Caco-2 (cell line): ENCODE measurements around the gene ENTPD1. TPM values are rescaled to one million over a fixed set of nuclear protein-coding genes. Genes with fewer than 3 reads are reported as not detected.
"Not testable (repeated sequence)": the region's sequence is repeated elsewhere in the genome, so short reads cannot be mapped to it uniquely, and the experiment has no call there.

Source experiments
- BruUV-seq: library from RNA; stranded (reverse); fragments of 400-500 nt; replicated peaks from 2 replicates; lab custom pipeline; 2021; lab: Mats Ljungman, UMichigan
- CTCF ChIA-PET: fragments of 300-600 bp; sonication (Branson Sonifier 250); formaldehyde crosslinking; loops from one replicate; lab custom pipeline; 2022; ENCODE audit warnings: antibody characterized with exemption; lab: Charles Lee
- POLR2A ChIA-PET: fragments of 300-600 bp; sonication (Branson Sonifier 250); formaldehyde crosslinking; loops from one replicate; lab custom pipeline; 2022; ENCODE audit warnings: antibody characterized with exemption; lab: Charles Lee
- DNase-seq, 2 experiments: peaks; one replicate each; pipeline versions ENCODE4 v3.0.0 to v3.0.0-alpha.2; 2020 to 2022
- H3K27me3 ChIP-seq: replicated peaks from 2 replicates; pipeline ENCODE4 v1.6.0; 2011; ENCODE audit warnings: low read length; ENCODE audit not compliant: control insufficient read depth, insufficient read depth
- H3K36me3 ChIP-seq: 2 replicates; pipeline ENCODE4 v1.5.1; 2011; ENCODE audit warnings: low read length; ENCODE audit not compliant: control insufficient read depth, insufficient read depth
- H3K4me1 ChIP-seq: fragments of 250-450 bp; sonication (Bioruptor Pico); 2 replicates; pipeline ENCODE4 v1.5.1; 2020; ENCODE audit warnings: mild to moderate bottlenecking
- H3K4me3 ChIP-seq: 2 replicates; pipeline ENCODE4 v1.5.1; 2011; ENCODE audit warnings: low read depth, mild to moderate bottlenecking, control low read depth, low read length
- H3K9me3 ChIP-seq: fragments of 250-450 bp; sonication (Bioruptor Pico); 2 replicates; pipeline ENCODE4 v1.5.1; 2020; ENCODE audit warnings: mild to moderate bottlenecking, moderate library complexity
- H3K27ac Mint-ChIP-seq: one replicate; pipeline ENCODE4 v1.8.0; 2022; ENCODE audit warnings: mixed read lengths; ENCODE audit not compliant: unreplicated experiment
- H3K27me3 Mint-ChIP-seq: one replicate; pipeline ENCODE4 v1.8.0; 2022; ENCODE audit warnings: mixed read lengths; ENCODE audit not compliant: insufficient read depth, unreplicated experiment
- H3K36me3 Mint-ChIP-seq: one replicate; pipeline ENCODE4 v1.8.0; 2022; ENCODE audit warnings: mild to moderate bottlenecking, mixed read lengths; ENCODE audit not compliant: insufficient read depth, unreplicated experiment
- H3K4me1 Mint-ChIP-seq: one replicate; pipeline ENCODE4 v1.8.0; 2022; ENCODE audit warnings: low read depth, mixed read lengths; ENCODE audit not compliant: unreplicated experiment
- H3K4me3 Mint-ChIP-seq: one replicate; pipeline ENCODE4 v1.8.0; 2022; ENCODE audit warnings: mild to moderate bottlenecking, moderate library complexity, mixed read lengths; ENCODE audit not compliant: unreplicated experiment
- H3K9me3 Mint-ChIP-seq: one replicate; pipeline ENCODE4 v1.8.0; 2022; ENCODE audit warnings: mixed read lengths; ENCODE audit not compliant: unreplicated experiment
- intact Hi-C: fragments of 100-400 bp; cut with micrococcal nuclease; formaldehyde crosslinking; loops from one replicate; pipeline ENCODE4 v1.10.0; 2022; ENCODE audit not compliant: unreplicated experiment
- total RNA-seq: library from RNA; stranded (reverse); gene quantifications from 2 replicates; pipeline ENCODE4 v1.2.3, GENCODE V29; 2022
- TF ChIP-seq, protein P1 (sequence below), 2 experiments: fragments of 200-600 bp in 1 of 2; IDR thresholded peaks; 1 replicate in 1 of 2; 2 replicates in 1 of 2; pipeline versions ENCODE4 v1.5.1 to v1.8.0; 2011 to 2022; ENCODE audit warnings: antibody characterized with exemption in 1 of 2, control low read depth in 1 of 2, inconsistent platforms in 1 of 2, low read depth in 1 of 2, low read length in 1 of 2, mild to moderate bottlenecking in 1 of 2, moderate library complexity in 1 of 2; ENCODE audit not compliant: insufficient read depth in 1 of 2, severe bottlenecking in 1 of 2, unreplicated experiment in 1 of 2

Gene ENTPD1
- total RNA-seq, 1 experiment from 2014 or later = 2.2 TPM

DNA sequence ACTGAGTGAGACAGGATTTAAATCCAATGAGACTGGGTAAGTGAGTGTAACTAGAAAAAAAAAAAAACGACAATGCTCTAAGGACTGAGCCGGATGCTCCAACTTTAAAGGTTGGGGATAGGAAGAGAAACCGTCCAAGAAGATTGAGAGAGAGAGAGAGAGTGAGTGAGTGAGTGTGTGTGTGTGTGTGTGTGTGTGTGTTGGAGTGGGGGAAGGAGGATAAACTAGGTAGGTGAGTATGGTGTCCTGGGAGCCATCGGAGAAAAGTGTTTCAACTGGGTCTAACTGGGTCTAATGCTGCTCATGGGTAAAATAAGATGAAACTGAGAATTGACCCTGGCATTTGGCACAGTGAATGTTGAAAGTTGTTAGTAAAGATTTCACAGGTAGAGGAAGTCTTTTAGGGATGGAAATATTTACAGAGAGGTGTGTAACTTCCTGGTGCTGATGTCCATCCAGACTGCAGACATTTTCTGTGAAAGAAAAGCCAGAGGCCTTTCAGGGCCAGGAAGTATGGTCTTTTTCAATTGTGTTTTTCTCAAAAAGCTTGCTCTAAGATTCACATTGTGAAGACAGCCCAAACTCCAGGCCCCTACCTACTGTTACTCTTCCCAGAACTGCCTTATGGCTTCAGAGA is 14.2 kb downstream of the ENTPD1 start:
- ChIA-PET CTCF (no interaction called here), POLR2A (no interaction called here)
- no peaks in the 10 kb centered on the region for H3K4me1 ChIP-seq
- H3K4me3 ChIP-seq = no peak overlapping the region
- Mint-ChIP-seq H3K27ac (no peak overlapping the region), H3K36me3 (no peaks in the 10 kb centered on the region), H3K4me1 (no peaks in the 10 kb centered on the region), H3K9me3 (peaks cover 18% of the 10 kb centered on the region), H3K4me3 (no peak overlapping the region), H3K27me3 (peaks cover 5% of the 10 kb centered on the region)
- no TSS peak for BruUV-seq
- no peaks in the 10 kb centered on the region for H3K9me3 ChIP-seq
- intact Hi-C loops = no loop called here
- H3K27me3 ChIP-seq = no peaks in the 10 kb centered on the region
- TF ChIP-seq, protein P1, sequence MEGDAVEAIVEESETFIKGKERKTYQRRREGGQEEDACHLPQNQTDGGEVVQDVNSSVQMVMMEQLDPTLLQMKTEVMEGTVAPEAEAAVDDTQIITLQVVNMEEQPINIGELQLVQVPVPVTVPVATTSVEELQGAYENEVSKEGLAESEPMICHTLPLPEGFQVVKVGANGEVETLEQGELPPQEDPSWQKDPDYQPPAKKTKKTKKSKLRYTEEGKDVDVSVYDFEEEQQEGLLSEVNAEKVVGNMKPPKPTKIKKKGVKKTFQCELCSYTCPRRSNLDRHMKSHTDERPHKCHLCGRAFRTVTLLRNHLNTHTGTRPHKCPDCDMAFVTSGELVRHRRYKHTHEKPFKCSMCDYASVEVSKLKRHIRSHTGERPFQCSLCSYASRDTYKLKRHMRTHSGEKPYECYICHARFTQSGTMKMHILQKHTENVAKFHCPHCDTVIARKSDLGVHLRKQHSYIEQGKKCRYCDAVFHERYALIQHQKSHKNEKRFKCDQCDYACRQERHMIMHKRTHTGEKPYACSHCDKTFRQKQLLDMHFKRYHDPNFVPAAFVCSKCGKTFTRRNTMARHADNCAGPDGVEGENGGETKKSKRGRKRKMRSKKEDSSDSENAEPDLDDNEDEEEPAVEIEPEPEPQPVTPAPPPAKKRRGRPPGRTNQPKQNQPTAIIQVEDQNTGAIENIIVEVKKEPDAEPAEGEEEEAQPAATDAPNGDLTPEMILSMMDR (IDR thresholded peaks at IDR 0.05; ENCODE audit: insufficient read depth in 1 of 2, low read depth in 1 of 2, low read length in 1 of 2, severe bottlenecking in 1 of 2, unreplicated experiment in 1 of 2) = no peak
- no peaks in the 10 kb centered on the region for H3K36me3 ChIP-seq
- no peak for DNase-seq

DNA sequence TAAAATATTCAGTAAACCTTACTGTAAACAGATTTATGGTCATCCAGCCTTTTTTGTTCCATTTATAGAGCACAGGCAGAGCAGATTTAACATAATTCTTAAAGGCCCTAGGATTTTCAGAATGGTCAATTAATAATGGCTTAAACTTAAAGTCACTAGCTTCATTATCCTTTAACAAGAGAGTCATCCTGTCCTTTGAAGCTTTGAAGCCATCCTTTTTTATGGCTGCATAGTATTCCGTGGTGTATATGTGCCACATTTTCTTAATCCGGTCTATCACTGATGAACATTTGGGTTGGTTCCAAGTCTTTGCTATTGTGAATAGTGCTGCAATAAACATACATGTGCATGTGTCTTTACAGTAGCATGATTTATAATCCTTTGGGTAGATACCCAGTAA is 17.5 kb downstream of the ENTPD1 start:
- H3K27me3 ChIP-seq, BruUV-seq, CTCF ChIA-PET, H3K4me1 Mint-ChIP-seq, DNase-seq, H3K36me3 ChIP-seq, H3K4me1 ChIP-seq, POLR2A ChIA-PET, H3K4me3 Mint-ChIP-seq, intact Hi-C loops, H3K9me3 ChIP-seq, H3K27me3 Mint-ChIP-seq, H3K4me3 ChIP-seq, H3K27ac Mint-ChIP-seq, H3K36me3 Mint-ChIP-seq: not testable (repeated sequence)
- peaks cover 21% of the 10 kb centered on the region for H3K9me3 Mint-ChIP-seq

DNA sequence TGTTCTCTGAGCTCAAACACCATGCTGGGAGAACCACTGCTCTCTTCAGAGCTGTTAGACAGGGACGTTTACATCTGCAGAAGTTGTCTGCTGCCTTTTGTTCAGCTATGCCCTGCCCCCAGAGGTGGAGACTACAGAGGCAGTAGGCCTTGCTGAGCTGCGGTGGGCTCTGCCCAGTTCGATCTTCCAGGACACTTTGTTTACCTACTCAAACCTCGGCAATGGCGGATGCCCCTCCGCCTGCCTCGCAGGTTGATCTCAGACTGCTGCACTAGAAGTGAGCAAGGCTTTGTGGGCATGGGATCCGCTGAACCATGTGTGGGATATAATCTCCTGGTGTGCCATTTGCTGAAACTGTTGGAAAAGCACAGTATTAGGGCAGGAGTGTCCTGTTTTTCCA is 21.7 kb downstream of the ENTPD1 start:
- POLR2A ChIA-PET, intact Hi-C loops, H3K27ac Mint-ChIP-seq, H3K27me3 ChIP-seq, CTCF ChIA-PET, H3K27me3 Mint-ChIP-seq, BruUV-seq, H3K36me3 Mint-ChIP-seq, DNase-seq, H3K4me1 ChIP-seq, H3K4me3 ChIP-seq, H3K36me3 ChIP-seq, H3K4me1 Mint-ChIP-seq, H3K9me3 ChIP-seq, H3K4me3 Mint-ChIP-seq: not testable (repeated sequence)
- peaks cover 27% of the 10 kb centered on the region for H3K9me3 Mint-ChIP-seq

DNA sequence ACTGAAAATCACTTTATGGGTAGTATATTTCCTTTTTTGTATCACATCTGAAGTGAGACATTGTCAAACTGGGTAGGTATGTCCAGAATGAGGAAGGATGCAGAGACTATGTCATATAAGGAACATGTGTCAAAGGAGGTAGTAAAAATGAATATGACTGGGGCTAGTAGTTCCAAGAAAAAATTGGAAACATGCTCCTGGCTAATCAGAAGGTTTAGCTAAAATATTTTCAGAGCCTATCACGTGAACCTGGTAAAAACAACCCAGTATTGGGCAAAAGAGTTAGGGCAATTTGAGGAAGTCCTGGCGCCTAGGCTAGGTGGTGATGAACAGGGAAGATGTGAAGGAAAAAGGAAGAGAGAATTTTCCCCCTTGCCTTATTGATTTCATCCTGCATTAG is 26.4 kb downstream of the ENTPD1 start:
- no peaks in the 10 kb centered on the region for H3K4me1 ChIP-seq
- POLR2A ChIA-PET = no interaction called here
- H3K36me3 Mint-ChIP-seq = no peaks in the 10 kb centered on the region
- no peaks in the 10 kb centered on the region for H3K9me3 ChIP-seq
- no peak overlapping the region for H3K27ac Mint-ChIP-seq
- H3K36me3 ChIP-seq = no peaks in the 10 kb centered on the region
- no peak for DNase-seq
- H3K4me3 Mint-ChIP-seq = no peak overlapping the region
- H3K4me1 Mint-ChIP-seq = no peaks in the 10 kb centered on the region
- TF ChIP-seq, protein P1 (IDR thresholded peaks at IDR 0.05; ENCODE audit: insufficient read depth in 1 of 2, low read depth in 1 of 2, low read length in 1 of 2, severe bottlenecking in 1 of 2, unreplicated experiment in 1 of 2) = no peak
- H3K27me3 ChIP-seq = no peaks in the 10 kb centered on the region
- CTCF ChIA-PET = interaction anchor here (1.2 kb wide), 1 partner anchor 89 kb away, joined by 3 read pairs; the partner anchor contains the start of gene TCTN3
- H3K4me3 ChIP-seq = no peak overlapping the region
- BruUV-seq = no TSS peak
- peaks cover 10% of the 10 kb centered on the region for H3K27me3 Mint-ChIP-seq
- H3K9me3 Mint-ChIP-seq = peaks cover 16% of the 10 kb centered on the region
- intact Hi-C loops = no loop called here
